Natural killer cell (primary cell): ENCODE data around the gene CD2AP. TPM values are rescaled to one million over a fixed set of nuclear protein-coding genes. Genes with fewer than 3 reads are reported as not detected.

ENCODE experiments used
- ATAC-seq, 3 donors: fragments of 150-1000 bp in 2 of 3; fragments of 200-7000 bp in 1 of 3; cut with Tn5 transposase; 1 replicate in 1 of 3; 2 replicates in 2 of 3; pipeline ENCODE4 v1.10.0; 2021; ENCODE audit warnings: mild to moderate bottlenecking in 2 of 3, moderate library complexity in 2 of 3
- DNase-seq, 2 donors: peaks; one replicate each; pipeline versions ENCODE4 v3.0.0 to v3.0.0-alpha.2; 2013 to 2021; ENCODE audit warnings: mixed read lengths in 1 of 2
- H3K27ac ChIP-seq: one replicate; pipeline ENCODE4 v1.5.1; 2013; ENCODE audit warnings: mild to moderate bottlenecking, low read length
- H3K27me3 ChIP-seq: one replicate; pipeline ENCODE4 v1.6.1; 2013; ENCODE audit warnings: low read length; ENCODE audit not compliant: control insufficient read depth, insufficient read depth
- H3K36me3 ChIP-seq: one replicate; pipeline ENCODE4 v1.6.1; 2013; ENCODE audit warnings: low read length; ENCODE audit not compliant: control insufficient read depth, insufficient read depth
- H3K4me1 ChIP-seq: one replicate; pipeline ENCODE4 v1.6.1; 2013; ENCODE audit warnings: low read length; ENCODE audit not compliant: control insufficient read depth, insufficient read depth
- H3K4me3 ChIP-seq: one replicate; pipeline ENCODE4 v1.5.1; 2013; ENCODE audit warnings: low read length
- H3K9me3 ChIP-seq: one replicate; pipeline ENCODE4 v1.6.1; 2013; ENCODE audit warnings: low read length; ENCODE audit not compliant: control insufficient read depth, insufficient read depth
- H3K27ac Mint-ChIP-seq, 2 donors: one replicate each; pipeline ENCODE4 v1.8.0; 2022; ENCODE audit warnings: mild to moderate bottlenecking in 2 of 2, mixed read lengths in 2 of 2, moderate library complexity in 1 of 2
- H3K27me3 Mint-ChIP-seq, 2 donors: one replicate each; pipeline ENCODE4 v1.8.0; 2022; ENCODE audit warnings: low read depth in 2 of 2, mixed read lengths in 2 of 2
- H3K36me3 Mint-ChIP-seq: one replicate; pipeline ENCODE4 v1.8.0; 2022; ENCODE audit warnings: mixed read lengths
- H3K4me1 Mint-ChIP-seq, 2 donors: one replicate each; pipeline ENCODE4 v1.8.0; 2022; ENCODE audit warnings: mixed read lengths in 2 of 2
- H3K4me3 Mint-ChIP-seq: one replicate; pipeline ENCODE4 v1.8.0; 2022; ENCODE audit warnings: mild to moderate bottlenecking, moderate library complexity, mixed read lengths
- H3K9me3 Mint-ChIP-seq, 2 donors: one replicate each; pipeline ENCODE4 v1.8.0; 2022; ENCODE audit warnings: mixed read lengths in 2 of 2
- WGBS: methylation state at CpG from one replicate; pipeline ENCODE4 v1.1.7; 2013; ENCODE audit warnings: missing lambda C conversion rate; ENCODE audit not compliant: insufficient coverage; 5-methylcytosine and 5-hydroxymethylcytosine counted together
- intact Hi-C: fragments of 100-400 bp; cut with micrococcal nuclease; formaldehyde crosslinking; loops from one replicate; pipeline ENCODE4 v1.14.2; 2022
- total RNA-seq, 4 donors: library from RNA; stranded (reverse); fragments of 120-200 nt in 1 of 4; gene quantifications; one replicate each; pipeline versions ENCODE4 v1.2.3 to v1.2.4, GENCODE V29; 2013 to 2022
- TF ChIP-seq, protein P1 (sequence below): fragments of 200-600 bp; IDR thresholded peaks from one replicate; pipeline ENCODE4 v1.8.0; 2022; ENCODE audit warnings: antibody characterized with exemption

CD2AP gene
- total RNA-seq, 3 donors from 2014 or later (not counting 1 experiment from before 2014, with no cell fraction given), result 23.8 to 26.3 (median 26.3) TPM

DNA sequence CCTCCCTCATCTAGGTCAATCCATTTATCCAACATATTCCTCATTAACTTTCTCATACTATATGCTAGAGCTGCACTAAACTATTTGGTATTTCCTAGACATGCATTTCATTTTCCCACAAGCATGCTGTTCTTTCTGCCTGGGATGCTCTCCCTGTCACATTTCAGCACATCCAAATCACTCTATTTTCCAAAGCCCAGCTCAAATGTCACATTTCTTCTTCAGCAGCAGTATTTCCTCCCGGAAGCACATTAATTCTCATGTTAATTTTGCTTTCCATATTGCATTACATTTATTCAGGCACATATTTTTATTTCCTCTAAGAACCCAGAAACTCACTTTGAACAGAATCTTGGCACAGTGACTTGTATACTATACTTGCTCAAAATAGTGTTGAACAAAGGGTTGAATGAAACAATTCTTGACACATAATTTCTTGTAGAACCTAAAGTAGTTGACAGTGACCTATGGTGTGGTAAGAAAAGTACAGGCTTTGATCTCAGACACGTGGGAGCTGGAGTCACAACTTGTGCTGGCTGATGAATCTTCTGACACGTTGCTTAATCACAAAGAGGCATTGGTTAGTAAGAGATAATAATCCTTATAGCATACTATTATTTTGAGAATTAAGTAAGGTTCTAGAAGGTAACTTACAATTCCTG lies 30.8 kb upstream of the CD2AP start:
- H3K4me3 ChIP-seq, result no peak overlapping the region
- DNase-seq, result peak in 1 of 2 donors; percentile 5
- TF ChIP-seq, protein P1, sequence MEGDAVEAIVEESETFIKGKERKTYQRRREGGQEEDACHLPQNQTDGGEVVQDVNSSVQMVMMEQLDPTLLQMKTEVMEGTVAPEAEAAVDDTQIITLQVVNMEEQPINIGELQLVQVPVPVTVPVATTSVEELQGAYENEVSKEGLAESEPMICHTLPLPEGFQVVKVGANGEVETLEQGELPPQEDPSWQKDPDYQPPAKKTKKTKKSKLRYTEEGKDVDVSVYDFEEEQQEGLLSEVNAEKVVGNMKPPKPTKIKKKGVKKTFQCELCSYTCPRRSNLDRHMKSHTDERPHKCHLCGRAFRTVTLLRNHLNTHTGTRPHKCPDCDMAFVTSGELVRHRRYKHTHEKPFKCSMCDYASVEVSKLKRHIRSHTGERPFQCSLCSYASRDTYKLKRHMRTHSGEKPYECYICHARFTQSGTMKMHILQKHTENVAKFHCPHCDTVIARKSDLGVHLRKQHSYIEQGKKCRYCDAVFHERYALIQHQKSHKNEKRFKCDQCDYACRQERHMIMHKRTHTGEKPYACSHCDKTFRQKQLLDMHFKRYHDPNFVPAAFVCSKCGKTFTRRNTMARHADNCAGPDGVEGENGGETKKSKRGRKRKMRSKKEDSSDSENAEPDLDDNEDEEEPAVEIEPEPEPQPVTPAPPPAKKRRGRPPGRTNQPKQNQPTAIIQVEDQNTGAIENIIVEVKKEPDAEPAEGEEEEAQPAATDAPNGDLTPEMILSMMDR, result no peak
- WGBS, result 33% methylated on average over 2 of the region's 3 CpGs
- H3K36me3 ChIP-seq, result no peaks in the 10 kb centered on the region
- intact Hi-C loops, result no loop called here
- Mint-ChIP-seq H3K27me3 (no peaks in the 10 kb centered on the region), H3K4me1 (no peaks in the 10 kb centered on the region), H3K9me3 (no peaks in the 10 kb centered on the region), H3K4me3 (no peak overlapping the region), H3K36me3 (no peaks in the 10 kb centered on the region), H3K27ac (no peak overlapping the region)
- no peaks in the 10 kb centered on the region for H3K9me3 ChIP-seq
- no peak overlapping the region for H3K27ac ChIP-seq
- no peak for ATAC-seq
- H3K27me3 ChIP-seq, result no peaks in the 10 kb centered on the region
- H3K4me1 ChIP-seq, result no peaks in the 10 kb centered on the region

DNA sequence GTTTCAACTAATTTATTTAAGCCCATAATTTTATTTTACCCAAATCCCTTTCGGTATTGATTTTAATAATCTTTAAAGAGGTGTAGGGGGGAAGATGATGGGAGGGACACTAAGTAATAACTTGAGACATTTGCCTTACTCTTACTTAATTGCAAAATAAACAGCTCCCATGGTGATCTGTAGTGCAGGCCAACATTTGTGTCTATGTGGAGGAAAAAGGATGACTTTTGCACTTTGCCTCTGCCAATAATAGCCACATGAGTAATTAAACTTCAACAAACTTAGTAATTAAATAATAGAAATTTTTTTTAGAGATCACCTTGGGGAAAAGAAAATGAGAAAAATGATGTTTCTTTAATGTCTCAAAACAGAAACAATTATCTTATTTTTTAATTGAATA lies 29.9 kb upstream of the CD2AP start:
- Mint-ChIP-seq H3K36me3 (no peaks in the 10 kb centered on the region), H3K4me3 (no peak overlapping the region), H3K27ac (no peak overlapping the region), H3K27me3 (no peaks in the 10 kb centered on the region), H3K4me1 (no peaks in the 10 kb centered on the region), H3K9me3 (no peaks in the 10 kb centered on the region)
- DNase-seq (no peak), ATAC-seq (no peak)
- Histone ChIP-seq H3K9me3 (no peaks in the 10 kb centered on the region), H3K4me1 (no peaks in the 10 kb centered on the region), H3K27ac (no peak overlapping the region), H3K4me3 (no peak overlapping the region), H3K27me3 (no peaks in the 10 kb centered on the region), H3K36me3 (no peaks in the 10 kb centered on the region)
- intact Hi-C loops, result no loop called here
- TF ChIP-seq, protein P1, result no peak
- WGBS, result no CpG with 5 or more reads among the region's 1 CpG

DNA sequence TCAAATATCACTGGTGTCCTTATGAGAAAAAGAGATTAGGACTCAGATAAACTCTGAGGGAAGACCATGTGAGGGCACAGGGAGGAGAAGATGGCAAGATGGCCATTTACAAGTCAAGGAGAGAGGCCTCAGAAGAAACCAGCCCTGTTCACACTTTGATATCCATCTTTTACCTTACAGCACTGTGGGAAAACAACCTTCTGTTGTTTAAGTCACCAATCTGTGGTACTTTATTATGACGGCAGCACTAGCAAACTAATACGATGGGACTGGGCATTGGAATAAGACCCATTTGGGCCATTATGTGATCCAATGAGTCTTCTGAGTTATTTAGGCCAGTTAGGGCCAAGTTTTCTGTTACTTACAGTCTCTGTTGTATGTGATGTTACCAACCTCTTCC lies 26.4 kb upstream of the CD2AP start:
- no peaks in the 10 kb centered on the region for H3K9me3 ChIP-seq
- ATAC-seq (no peak), DNase-seq (no peak)
- no peaks in the 10 kb centered on the region for H3K27me3 Mint-ChIP-seq
- no peak overlapping the region for H3K27ac ChIP-seq
- H3K36me3 Mint-ChIP-seq, result no peaks in the 10 kb centered on the region
- 97% methylated on average over 2 of the region's 2 CpGs for WGBS
- no peak overlapping the region for H3K4me3 ChIP-seq
- H3K4me3 Mint-ChIP-seq, result no peak overlapping the region
- no peaks in the 10 kb centered on the region for H3K4me1 Mint-ChIP-seq
- H3K27me3 ChIP-seq, result no peaks in the 10 kb centered on the region
- H3K27ac Mint-ChIP-seq, result no peak overlapping the region
- H3K9me3 Mint-ChIP-seq, result no peaks in the 10 kb centered on the region
- intact Hi-C loops, result no loop called here
- TF ChIP-seq, protein P1, result no peak
- H3K36me3 ChIP-seq, result no peaks in the 10 kb centered on the region
- no peaks in the 10 kb centered on the region for H3K4me1 ChIP-seq

DNA sequence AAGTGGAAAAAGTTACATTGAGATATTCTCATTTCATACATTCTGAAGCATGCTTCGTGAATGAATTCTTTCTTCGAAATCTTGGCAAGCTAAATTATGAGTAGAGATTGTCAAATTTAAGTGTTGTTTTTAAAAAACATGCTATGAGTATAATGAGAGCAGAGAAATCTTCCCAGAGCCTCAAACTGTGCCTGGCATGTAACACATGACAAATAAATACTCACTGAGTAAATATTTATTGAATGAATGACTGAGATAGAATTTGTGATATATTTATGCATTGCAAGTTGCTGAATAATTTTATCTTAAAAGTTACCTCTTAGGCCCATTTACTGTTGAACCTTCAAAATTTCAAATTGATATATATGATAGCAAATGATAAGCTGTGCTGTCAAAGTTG lies 24.7 kb upstream of the CD2AP start:
- H3K9me3 Mint-ChIP-seq, result no peaks in the 10 kb centered on the region
- H3K36me3 ChIP-seq, result no peaks in the 10 kb centered on the region
- H3K27me3 Mint-ChIP-seq, result no peaks in the 10 kb centered on the region
- no peak overlapping the region for H3K27ac Mint-ChIP-seq
- no peaks in the 10 kb centered on the region for H3K36me3 Mint-ChIP-seq
- no CpG with 5 or more reads among the region's 2 CpGs for WGBS
- no peak overlapping the region for H3K27ac ChIP-seq
- no peak for ATAC-seq
- no peaks in the 10 kb centered on the region for H3K4me1 ChIP-seq
- intact Hi-C loops, result no loop called here
- no peak overlapping the region for H3K4me3 Mint-ChIP-seq
- no peaks in the 10 kb centered on the region for H3K27me3 ChIP-seq
- no peak for DNase-seq
- H3K9me3 ChIP-seq, result no peaks in the 10 kb centered on the region
- TF ChIP-seq, protein P1, result no peak
- H3K4me1 Mint-ChIP-seq, result no peaks in the 10 kb centered on the region
- no peak overlapping the region for H3K4me3 ChIP-seq
